ENCODE results near the gene DUSP15.

Gene DUSP15

GRCh38 chr20:31848088-31848999 lies 22.0 kb downstream of the DUSP15 start:
- H3K36me3 ChIP-seq (ENCODE audit: control insufficient read depth, insufficient read depth, low read length): no peaks in the 10 kb centered on the region

GRCh38 chr20:31846793-31847138 lies 23.6 kb downstream of the DUSP15 start:
- no peaks in the 10 kb centered on the region for H3K36me3 ChIP-seq (ENCODE audit: control insufficient read depth, insufficient read depth, low read length)
- no peaks in the 10 kb centered on the region; the same call in 1 of the 2 replicates for H3K27me3 ChIP-seq (replicated peaks; ENCODE audit: control insufficient read depth, insufficient read depth, low read length)
- TF ChIP-seq CTCF (IDR thresholded peaks at IDR 0.05; ENCODE audit: insufficient read depth, low read length, poor library complexity, severe bottlenecking): no peak
- DNase-seq (ENCODE audit: extremely low read depth, insufficient read length): no peak
- no peak overlapping the region for H3K4me3 ChIP-seq (replicated peaks; ENCODE audit: low read depth, low read length)

More at GRCh38 chr20:31848088-31848999, 22.0 kb downstream of the DUSP15 start:
- no peak for TF ChIP-seq CTCF (IDR thresholded peaks at IDR 0.05; ENCODE audit: insufficient read depth, low read length, poor library complexity, severe bottlenecking)
- no peak overlapping the region for H3K4me3 ChIP-seq (replicated peaks; ENCODE audit: low read depth, low read length)
- no peaks in the 10 kb centered on the region; the same call in 1 of the 2 replicates for H3K27me3 ChIP-seq (replicated peaks; ENCODE audit: control insufficient read depth, insufficient read depth, low read length)
- no peak for DNase-seq (ENCODE audit: extremely low read depth, insufficient read length)

DNA sequence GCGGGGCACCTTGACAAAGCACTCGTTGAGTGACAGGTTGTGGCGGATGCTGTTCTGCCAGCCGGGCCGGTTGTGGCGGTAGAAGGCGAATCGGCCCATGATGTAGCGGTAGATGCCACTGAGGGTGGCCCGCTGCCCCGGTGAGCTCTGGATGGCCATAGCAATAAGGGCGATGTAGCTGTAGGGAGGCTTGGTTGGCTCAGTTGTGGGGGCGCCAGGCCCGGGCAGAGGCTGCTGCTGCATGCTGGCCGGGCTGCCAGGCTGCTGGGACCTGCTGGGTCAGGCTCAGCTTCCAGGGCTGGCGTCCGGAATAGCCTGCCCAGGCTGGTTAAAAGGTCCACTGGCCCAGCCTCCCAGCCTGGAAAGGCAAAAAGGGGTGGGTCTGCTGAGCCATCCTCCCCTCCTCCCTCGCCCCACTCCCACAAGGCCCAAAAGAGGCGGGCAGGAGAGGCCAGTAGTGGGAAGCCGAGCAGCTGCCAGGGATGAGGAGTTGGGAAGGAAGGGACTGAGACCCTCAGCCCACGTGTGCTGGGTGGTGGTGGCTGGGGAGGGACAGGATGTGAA lies 24.9 kb downstream of the DUSP15 start, which contains the start of gene FOXS1:
Gene FOXS1, minus strand, starts transcription at position 305 of the 564 bp plus-strand sequence. Its CDS starts 62 bp downstream, at position 243.
- Histone ChIP-seq H3K27me3 (replicated peaks; ENCODE audit: control insufficient read depth, insufficient read depth, low read length) (no peaks in the 10 kb centered on the region; the same call in 1 of the 2 replicates), H3K4me3 (replicated peaks; ENCODE audit: low read depth, low read length) (no peak within 1 kb of the TSS), H3K36me3 (ENCODE audit: control insufficient read depth, insufficient read depth, low read length) (no peaks in the 10 kb centered on the region)
- TF ChIP-seq CTCF (IDR thresholded peaks at IDR 0.05; ENCODE audit: insufficient read depth, low read length, poor library complexity, severe bottlenecking): no peak
- DNase-seq (ENCODE audit: extremely low read depth, insufficient read length): no peak

DNA sequence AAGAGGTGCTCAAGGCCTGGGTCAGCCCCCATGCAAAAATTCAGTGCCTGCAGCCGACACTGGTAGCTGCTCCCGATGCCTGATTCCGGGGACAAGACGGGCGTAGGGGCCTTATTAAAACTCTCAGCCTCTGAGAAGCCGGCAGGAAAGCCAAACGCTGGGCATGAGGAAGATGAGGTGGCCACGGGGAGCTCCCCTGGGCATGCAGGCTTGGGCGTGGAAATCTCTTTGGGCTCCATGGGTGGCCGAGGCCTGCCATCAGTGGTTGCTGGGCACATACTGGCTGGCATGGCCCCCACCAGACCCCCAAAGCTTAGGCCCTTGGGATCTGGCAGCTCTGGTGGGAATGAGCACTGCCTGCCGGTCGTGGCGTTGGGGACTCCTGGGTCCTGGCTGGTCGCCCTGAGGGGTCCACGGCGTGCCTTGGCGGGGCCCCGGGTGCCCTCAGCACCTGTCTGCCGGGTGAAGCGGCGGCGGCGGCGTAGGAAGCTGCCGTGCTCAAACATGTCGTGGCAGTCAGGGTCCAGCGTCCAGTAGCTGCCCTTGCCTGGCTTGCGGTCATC lies 25.5 kb downstream of the DUSP15 start:
- H3K36me3 ChIP-seq (ENCODE audit: control insufficient read depth, insufficient read depth, low read length): no peaks in the 10 kb centered on the region
- H3K27me3 ChIP-seq (replicated peaks; ENCODE audit: control insufficient read depth, insufficient read depth, low read length): no peaks in the 10 kb centered on the region; the same call in 1 of the 2 replicates
- no peak overlapping the region for H3K4me3 ChIP-seq (replicated peaks; ENCODE audit: low read depth, low read length)
- no peak for TF ChIP-seq CTCF (IDR thresholded peaks at IDR 0.05; ENCODE audit: insufficient read depth, low read length, poor library complexity, severe bottlenecking)
- no peak for DNase-seq (ENCODE audit: extremely low read depth, insufficient read length)

DNA sequence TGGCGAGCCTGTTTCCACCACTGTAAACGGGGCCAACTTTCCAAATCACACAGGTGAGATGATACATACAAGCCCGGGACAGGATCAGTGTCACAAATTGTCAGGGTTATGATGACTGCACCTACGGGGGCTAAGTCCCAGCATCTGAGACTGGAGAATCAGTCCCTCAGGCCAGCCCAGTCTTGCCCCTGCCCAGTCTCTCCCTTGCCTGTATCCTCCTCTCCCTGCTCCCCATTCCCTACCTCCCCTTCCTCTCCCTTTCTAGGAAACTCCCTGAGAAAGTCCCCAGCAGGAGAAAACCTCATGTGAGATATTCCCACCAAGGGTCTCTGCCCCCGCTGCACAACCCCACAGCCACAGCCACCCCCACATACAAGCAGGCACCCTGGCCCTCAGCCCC lies 26.4 kb downstream of the DUSP15 start:
- Histone ChIP-seq H3K27me3 (replicated peaks; ENCODE audit: control insufficient read depth, insufficient read depth, low read length) (no peaks in the 10 kb centered on the region; the same call in 1 of the 2 replicates), H3K36me3 (ENCODE audit: control insufficient read depth, insufficient read depth, low read length) (no peaks in the 10 kb centered on the region), H3K4me3 (replicated peaks; ENCODE audit: low read depth, low read length) (no peak overlapping the region)
- no peak for DNase-seq (ENCODE audit: extremely low read depth, insufficient read length)
- no peak for TF ChIP-seq CTCF (IDR thresholded peaks at IDR 0.05; ENCODE audit: insufficient read depth, low read length, poor library complexity, severe bottlenecking)

All from GM06990 (cell line).